GM23338 (cell line): Measurements from ENCODE around the gene NBDY. TPM values are rescaled to one million over a fixed set of nuclear protein-coding genes. Genes with fewer than 3 reads are reported as not detected.
A peak's percentile ranks its signal among the peaks of the same experiment; 100 is the strongest.

Experiments
- ATAC-seq: fragments of 200-7000 bp; cut with Tn5 transposase; 3 replicates; pipeline ENCODE4 v1.9.1; 2020
- DNase-seq: peaks from one replicate; pipeline ENCODE4 v3.0.0-alpha.2; 2015; ENCODE audit warnings: low spot score
- H2AFZ ChIP-seq: fragments of 200-600 bp; sonication (generic); 2 replicates; pipeline ENCODE4 v1.8.0; 2016; ENCODE audit warnings: antibody characterized with exemption, mild to moderate bottlenecking, moderate library complexity
- H3F3A ChIP-seq: fragments of 200-600 bp; sonication (generic); replicated peaks from 2 replicates; pipeline ENCODE4 v1.8.0; 2017; ENCODE audit warnings: antibody characterized with exemption, mixed run types, low read depth
- H3K27ac ChIP-seq: fragments of 200-600 bp; sonication (generic); 2 replicates; pipeline ENCODE4 v1.6.1; 2016; ENCODE audit warnings: low read depth
- H3K27me3 ChIP-seq: fragments of 200-600 bp; sonication (generic); 2 replicates; pipeline ENCODE4 v1.8.0; 2016; ENCODE audit warnings: mild to moderate bottlenecking, mixed run types, moderate library complexity; ENCODE audit not compliant: insufficient read depth
- H3K36me3 ChIP-seq: fragments of 200-600 bp; sonication (generic); 2 replicates; pipeline ENCODE4 v1.8.0; 2016; ENCODE audit warnings: mild to moderate bottlenecking; ENCODE audit not compliant: insufficient read depth
- H3K4me1 ChIP-seq: fragments of 200-600 bp; sonication (generic); 2 replicates; pipeline ENCODE4 v1.8.0; 2016; ENCODE audit warnings: mild to moderate bottlenecking, moderate library complexity; ENCODE audit not compliant: insufficient read depth
- H3K4me2 ChIP-seq: fragments of 200-600 bp; sonication (generic); 2 replicates; pipeline ENCODE4 v1.7.1; 2017; ENCODE audit warnings: mixed run types
- H3K4me3 ChIP-seq: fragments of 200-600 bp; sonication (generic); 2 replicates; pipeline ENCODE4 v1.6.1; 2016; ENCODE audit warnings: mixed run types
- H3K79me2 ChIP-seq: fragments of 200-600 bp; sonication (generic); replicated peaks from 2 replicates; pipeline ENCODE4 v1.8.0; 2017; ENCODE audit warnings: mild to moderate bottlenecking; ENCODE audit not compliant: insufficient read depth
- H3K9me2 ChIP-seq: fragments of 200-600 bp; sonication (generic); 2 replicates; pipeline ENCODE4 v1.8.0; 2017; ENCODE audit not compliant: insufficient read depth
- H4K20me1 ChIP-seq: fragments of 200-600 bp; sonication (generic); replicated peaks from 2 replicates; pipeline ENCODE4 v1.8.0; 2017; ENCODE audit warnings: mild to moderate bottlenecking; ENCODE audit not compliant: insufficient read depth
- H3K27ac Mint-ChIP-seq: 2 replicates; pipeline ENCODE4 v1.8.0; 2020; ENCODE audit warnings: inconsistent platforms, mild to moderate bottlenecking, moderate library complexity, mixed read lengths
- H3K27me3 Mint-ChIP-seq: 3 replicates; pipeline ENCODE4 v1.8.0; 2022; ENCODE audit warnings: low read depth, mild to moderate bottlenecking, moderate library complexity, mixed read lengths, inconsistent platforms; ENCODE audit not compliant: insufficient read depth, poor library complexity
- H3K36me3 Mint-ChIP-seq: 3 replicates; pipeline ENCODE4 v1.8.0; 2021; ENCODE audit warnings: low read depth, mild to moderate bottlenecking, inconsistent platforms, moderate library complexity, mixed read lengths
- H3K4me1 Mint-ChIP-seq: 3 replicates; pipeline ENCODE4 v1.8.0; 2020; ENCODE audit warnings: mild to moderate bottlenecking, inconsistent platforms, mixed read lengths
- H3K4me3 Mint-ChIP-seq: 3 replicates; pipeline ENCODE4 v1.8.0; 2021; ENCODE audit warnings: moderate library complexity, mild to moderate bottlenecking, inconsistent platforms, mixed read lengths
- H3K9me3 Mint-ChIP-seq: 3 replicates; pipeline ENCODE4 v1.8.0; 2020; ENCODE audit warnings: moderate library complexity, mild to moderate bottlenecking, inconsistent platforms, mixed read lengths
- CREB1 ChIP-seq: fragments of 250-450 bp; sonication (Bioruptor Pico); IDR thresholded peaks from 2 replicates; pipeline ENCODE4 v1.5.0; 2020; ENCODE audit warnings: low read depth, mild to moderate bottlenecking, moderate library complexity
- CTCF ChIP-seq, 2 experiments: fragments of 200-600 bp in 1 of 2; sonication (generic) in 1 of 2; conservative IDR thresholded peaks; 2 replicates each; pipeline versions ENCODE4 v1.5.1 to v1.6.1; 2016 to 2017; ENCODE audit warnings: antibody characterized with exemption in 2 of 2, low read depth in 2 of 2, mild to moderate bottlenecking in 2 of 2, moderate library complexity in 1 of 2
- ETS1 ChIP-seq: IDR thresholded peaks from 2 replicates; pipeline ENCODE4 v1.6.1; 2016; ENCODE audit warnings: antibody characterized with exemption
- EZH2 ChIP-seq: fragments of 200-600 bp; sonication (generic); IDR thresholded peaks from one replicate; pipeline ENCODE4 v1.8.0; 2017; ENCODE audit warnings: antibody characterized with exemption, mild to moderate bottlenecking, low read depth; ENCODE audit not compliant: unreplicated experiment
- EZH2phosphoT487 ChIP-seq: fragments of 200-600 bp; sonication (generic); IDR thresholded peaks from one replicate; pipeline ENCODE4 v1.8.1; 2018; ENCODE audit warnings: antibody characterized with exemption; ENCODE audit not compliant: unreplicated experiment
- JUNB ChIP-seq: IDR thresholded peaks from one replicate; pipeline ENCODE4 v1.6.1; 2016; ENCODE audit warnings: antibody characterized with exemption; ENCODE audit not compliant: unreplicated experiment
- NANOG ChIP-seq: IDR thresholded peaks from 2 replicates; pipeline ENCODE4 v1.6.1; 2016; ENCODE audit warnings: antibody characterized with exemption, borderline replicate concordance
- POLR2AphosphoS5 ChIP-seq: IDR thresholded peaks from 2 replicates; pipeline ENCODE4 v1.6.1; 2016; ENCODE audit warnings: antibody characterized with exemption, low read depth
- REST ChIP-seq: IDR thresholded peaks from one replicate; pipeline ENCODE4 v1.6.1; 2018; ENCODE audit warnings: antibody characterized with exemption; ENCODE audit not compliant: unreplicated experiment
- STAT1 ChIP-seq: IDR thresholded peaks from one replicate; pipeline ENCODE4 v1.6.1; 2016; ENCODE audit warnings: antibody characterized with exemption; ENCODE audit not compliant: unreplicated experiment
- ZNF114 ChIP-seq: fragments of 250-450 bp; sonication (Bioruptor Pico); IDR thresholded peaks from 2 replicates; pipeline ENCODE4 v1.5.0; 2020; ENCODE audit warnings: mild to moderate bottlenecking, moderate library complexity
- ZNF331 ChIP-seq: fragments of 250-450 bp; sonication (Bioruptor Pico); IDR thresholded peaks from 2 replicates; pipeline ENCODE4 v1.5.0; 2020; ENCODE audit warnings: low read depth, mild to moderate bottlenecking, moderate library complexity
- ZNF462 ChIP-seq: fragments of 250-450 bp; sonication (Bioruptor Pico); IDR thresholded peaks from 2 replicates; pipeline ENCODE4 v1.5.0; 2020; ENCODE audit warnings: mild to moderate bottlenecking, moderate library complexity
- polyA plus RNA-seq: library from polyadenylated mRNA; unstranded; fragments of >200 nt; fragmentation: Nextera tagmentation; extraction: Ambion mirVana; gene quantifications from 2 replicates; pipeline ENCODE4 v1.2.1, GENCODE V29; 2016
- total RNA-seq: library from RNA; depleted of rRNA; stranded (reverse); fragments of >200 nt; shearing (Covaris generic); gene quantifications from 2 replicates; pipeline ENCODE4 v1.2.3, GENCODE V29; 2014

Gene NBDY
- total and polyA plus RNA-seq, 2 experiments from 2014 or later: 9.6 to 206 TPM

- no peak overlapping the region for H3K27ac ChIP-seq
- Mint-ChIP-seq H3K36me3 (no peaks in the 10 kb centered on the region), H3K27ac (no peak overlapping the region), H3K27me3 (no peaks in the 10 kb centered on the region), H3K4me1 (peaks cover 2% of the 10 kb centered on the region; the same call in 1 of the 3 replicates), H3K4me3 (peak overlapping the region; percentile 91), H3K9me3 (no peaks in the 10 kb centered on the region)
- ATAC-seq: no peak
- H3K79me2 ChIP-seq: peaks cover 39% of the 10 kb centered on the region
- H2AFZ ChIP-seq: 0 out of 2 replicates have a peak overlapping the region, but pooled peaks have one; percentile 74
- H3K27me3 ChIP-seq: no peaks in the 10 kb centered on the region
- no peaks in the 10 kb centered on the region for H3K9me2 ChIP-seq
- H3F3A ChIP-seq: no peaks in the 10 kb centered on the region
- H3K4me2 ChIP-seq: peak overlapping the region; percentile 80
- H3K4me3 ChIP-seq: peak overlapping the region; percentile 80
- H4K20me1 ChIP-seq: no peaks in the 10 kb centered on the region
- no peaks in the 10 kb centered on the region for H3K4me1 ChIP-seq
- TF ChIP-seq ZNF331 (CRISPR knock-in tag) (no peak), REST (no peak), CREB1 (CRISPR knock-in tag) (no peak), STAT1 (no peak), CTCF (conservative IDR thresholded peaks at IDR 0.05; ENCODE audit: low read depth in 2 of 2) (no peak), POLR2AphosphoS5 (no peak), NANOG (no peak), ZNF114 (CRISPR knock-in tag) (no peak), EZH2 (no peak), ETS1 (no peak), ZNF462 (CRISPR knock-in tag) (no peak), EZH2phosphoT487 (no peak), JUNB (no peak)
- no peak for DNase-seq
- H3K36me3 ChIP-seq: no peaks in the 10 kb centered on the region
These were observed 722 bp upstream of the NBDY start for GRCh38 chrX:56728321-56728720.
